Body of pancreas (tissue), 4 donors: ENCODE measurements around the gene MYOZ2. TPM values are rescaled to one million over a fixed set of nuclear protein-coding genes. Genes with fewer than 3 reads are reported as not detected.

Source experiments
- ATAC-seq: fragments of 150-250 bp; one replicate; pipeline ENCODE4 v1.9.1; 2016
- DNase-seq, 4 donors: peaks; one replicate each; pipeline ENCODE4 v3.0.0-alpha.2; 2019
- H3K27ac ChIP-seq, 4 donors: fragments of 200-600 bp; sonication (generic); 1 replicate in 3 of 4; 2 replicates in 1 of 4; pipeline versions ENCODE4 v1.5.1 to v1.6.1; 2016 to 2019; ENCODE audit warnings: mild to moderate bottlenecking in 1 of 4, mixed read lengths in 1 of 4, moderate library complexity in 1 of 4
- H3K27me3 ChIP-seq, 2 donors: fragments of 200-600 bp; sonication (generic); one replicate each; pipeline ENCODE4 v1.6.0; 2016; ENCODE audit warnings: mild to moderate bottlenecking in 1 of 2
- H3K36me3 ChIP-seq, 2 donors: fragments of 200-600 bp; sonication (generic); replicated peaks in 1 of 2; 2 replicates each; pipeline ENCODE4 v1.5.1; 2016; ENCODE audit warnings: low read depth in 2 of 2; ENCODE audit not compliant: insufficient read depth in 1 of 2
- H3K4me1 ChIP-seq: fragments of 200-600 bp; sonication (generic); one replicate; pipeline ENCODE4 v1.6.0; 2016
- H3K4me3 ChIP-seq, 2 donors: fragments of 200-600 bp; sonication (generic); 1 replicate in 1 of 2; 2 replicates in 1 of 2; pipeline ENCODE4 v1.5.1; 2016 to 2019
- H3K9me3 ChIP-seq, 3 donors: fragments of 200-600 bp; sonication (generic); 1 replicate in 2 of 3; 2 replicates in 1 of 3; pipeline ENCODE4 v1.5.1; 2016
- POLR2A ChIP-seq, 3 donors: fragments of 450-650 bp; IDR thresholded peaks; one replicate each; pipeline ENCODE4 v1.6.1; 2016; ENCODE audit warnings: antibody characterized with exemption in 3 of 3, mild to moderate bottlenecking in 2 of 3
- WGBS, 2 donors: methylation state at CpG; one replicate each; pipeline ENCODE4 v1.1.5; 2017; 5-methylcytosine and 5-hydroxymethylcytosine counted together
- intact Hi-C: fragments of 100-400 bp; cut with DNase I; formaldehyde crosslinking; loops from one replicate; pipeline ENCODE4 v1.15.1; 2023
- total RNA-seq, 2 donors: library from RNA; depleted of rRNA; stranded (reverse); fragments of >200 nt; gene quantifications; one replicate each; pipeline ENCODE4 v1.1.0, GENCODE V29; 2016
- TF ChIP-seq, protein P1 (sequence below), 7 experiments: fragments of 450-650 bp in 4 of 7; fragments of 200-600 bp in 3 of 7; sonication (generic) in 3 of 7; IDR thresholded peaks; one replicate each; pipeline ENCODE4 v1.5.1; 2016 to 2019; ENCODE audit warnings: antibody characterized with exemption in 7 of 7

MYOZ2 gene
- total RNA-seq, 2 donors from 2014 or later = not detected

DNA sequence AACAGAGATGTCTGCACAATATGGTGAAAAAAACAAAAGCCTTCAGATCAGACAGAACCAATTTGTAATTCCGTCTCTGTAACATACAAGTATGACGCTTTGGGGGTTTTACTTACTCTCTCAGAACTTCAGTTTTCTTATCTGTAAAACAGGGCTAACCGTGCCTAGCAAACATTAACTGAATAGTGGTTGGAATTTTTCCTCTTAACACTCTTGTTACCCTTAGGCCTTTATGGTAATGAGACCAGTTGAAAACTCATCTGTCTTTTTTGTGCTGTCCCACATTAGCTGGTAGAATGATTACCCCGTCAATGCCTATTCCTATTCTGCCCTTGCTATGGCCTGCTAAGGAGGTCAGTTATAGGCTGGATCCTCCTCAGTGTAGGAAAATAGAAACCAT, 4.5 kb upstream of the MYOZ2 start:
- Histone ChIP-seq H3K36me3 (no peaks in the 10 kb centered on the region), H3K9me3 (no peaks in the 10 kb centered on the region), H3K4me1 (peaks cover 20% of the 10 kb centered on the region), H3K4me3 (no peak overlapping the region), H3K27me3 (no peaks in the 10 kb centered on the region), H3K27ac (peak overlapping the region; percentile 8 to 81 (median 44))
- ATAC-seq (peak; percentile 41), DNase-seq (no peak)
- TF ChIP-seq, protein P1, sequence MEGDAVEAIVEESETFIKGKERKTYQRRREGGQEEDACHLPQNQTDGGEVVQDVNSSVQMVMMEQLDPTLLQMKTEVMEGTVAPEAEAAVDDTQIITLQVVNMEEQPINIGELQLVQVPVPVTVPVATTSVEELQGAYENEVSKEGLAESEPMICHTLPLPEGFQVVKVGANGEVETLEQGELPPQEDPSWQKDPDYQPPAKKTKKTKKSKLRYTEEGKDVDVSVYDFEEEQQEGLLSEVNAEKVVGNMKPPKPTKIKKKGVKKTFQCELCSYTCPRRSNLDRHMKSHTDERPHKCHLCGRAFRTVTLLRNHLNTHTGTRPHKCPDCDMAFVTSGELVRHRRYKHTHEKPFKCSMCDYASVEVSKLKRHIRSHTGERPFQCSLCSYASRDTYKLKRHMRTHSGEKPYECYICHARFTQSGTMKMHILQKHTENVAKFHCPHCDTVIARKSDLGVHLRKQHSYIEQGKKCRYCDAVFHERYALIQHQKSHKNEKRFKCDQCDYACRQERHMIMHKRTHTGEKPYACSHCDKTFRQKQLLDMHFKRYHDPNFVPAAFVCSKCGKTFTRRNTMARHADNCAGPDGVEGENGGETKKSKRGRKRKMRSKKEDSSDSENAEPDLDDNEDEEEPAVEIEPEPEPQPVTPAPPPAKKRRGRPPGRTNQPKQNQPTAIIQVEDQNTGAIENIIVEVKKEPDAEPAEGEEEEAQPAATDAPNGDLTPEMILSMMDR (IDR thresholded peaks at IDR 0.05) = no peak
- TF ChIP-seq POLR2A (IDR thresholded peaks at IDR 0.05) = no peak
- intact Hi-C loops = no loop called here
- WGBS, 2 donors = 21 to 31% methylated on average over 4 of the region's 4 CpGs

DNA sequence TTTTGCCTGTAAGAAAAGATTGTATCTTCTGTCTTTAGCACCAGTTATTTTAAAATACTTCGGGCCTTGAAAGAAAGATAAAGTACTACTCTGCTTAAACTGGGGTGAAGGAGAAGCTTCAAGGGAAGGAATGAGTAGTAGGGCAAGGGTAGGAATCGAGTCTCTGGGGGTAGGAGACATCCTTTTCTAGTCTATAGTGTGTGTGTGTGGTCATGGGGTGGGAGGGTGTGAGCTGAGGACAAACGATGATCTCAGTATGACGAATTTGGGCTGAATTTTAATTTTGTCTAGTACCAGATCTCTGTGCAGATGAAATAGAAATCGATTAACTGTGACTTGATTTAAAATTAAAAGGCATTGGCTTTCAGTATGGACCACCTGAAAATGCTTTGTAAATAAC, 3.3 kb upstream of the MYOZ2 start:
- Histone ChIP-seq H3K4me3 (no peak overlapping the region), H3K4me1 (peaks cover 20% of the 10 kb centered on the region), H3K9me3 (no peaks in the 10 kb centered on the region), H3K27ac (no peak overlapping the region), H3K27me3 (no peaks in the 10 kb centered on the region), H3K36me3 (no peaks in the 10 kb centered on the region)
- TF ChIP-seq, protein P1 (IDR thresholded peaks at IDR 0.05) = no peak
- TF ChIP-seq POLR2A (IDR thresholded peaks at IDR 0.05) = no peak
- WGBS, 2 donors = 79 to 86% methylated on average over 5 of the region's 5 CpGs
- ATAC-seq (no peak), DNase-seq (no peak)
- intact Hi-C loops = no loop called here

DNA sequence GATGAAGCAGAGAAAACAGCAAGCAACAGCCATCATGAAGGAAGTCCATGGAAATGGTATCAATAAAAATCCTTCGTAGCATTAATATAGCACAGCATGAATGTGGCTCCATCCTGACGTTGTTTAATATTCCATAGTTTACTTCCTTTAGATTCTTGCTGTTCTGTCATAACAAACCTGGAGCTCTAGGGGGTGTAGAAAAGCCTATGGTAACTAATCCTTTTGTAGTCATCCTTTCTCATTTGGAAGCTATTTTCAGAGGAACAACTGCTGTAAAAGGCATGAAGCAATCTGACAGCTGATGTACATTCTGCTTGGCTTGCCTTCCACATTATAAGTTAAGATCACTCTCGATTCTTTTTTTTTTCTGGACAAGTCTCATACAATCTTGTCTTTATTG, 914 bp downstream of the MYOZ2 start:
- Histone ChIP-seq H3K27me3 (no peaks in the 10 kb centered on the region), H3K4me3 (no peak overlapping the region), H3K36me3 (no peaks in the 10 kb centered on the region), H3K4me1 (peaks cover 16% of the 10 kb centered on the region), H3K9me3 (no peaks in the 10 kb centered on the region), H3K27ac (no peak overlapping the region)
- no peak for TF ChIP-seq POLR2A (IDR thresholded peaks at IDR 0.05)
- TF ChIP-seq, protein P1 (IDR thresholded peaks at IDR 0.05) = peak in 1 of 7 experiments; percentile 4
- no peak for DNase-seq
- ATAC-seq = no peak
- 56 to 64% methylated on average over 3 of the region's 3 CpGs for WGBS, 2 donors
- intact Hi-C loops = no loop called here

DNA sequence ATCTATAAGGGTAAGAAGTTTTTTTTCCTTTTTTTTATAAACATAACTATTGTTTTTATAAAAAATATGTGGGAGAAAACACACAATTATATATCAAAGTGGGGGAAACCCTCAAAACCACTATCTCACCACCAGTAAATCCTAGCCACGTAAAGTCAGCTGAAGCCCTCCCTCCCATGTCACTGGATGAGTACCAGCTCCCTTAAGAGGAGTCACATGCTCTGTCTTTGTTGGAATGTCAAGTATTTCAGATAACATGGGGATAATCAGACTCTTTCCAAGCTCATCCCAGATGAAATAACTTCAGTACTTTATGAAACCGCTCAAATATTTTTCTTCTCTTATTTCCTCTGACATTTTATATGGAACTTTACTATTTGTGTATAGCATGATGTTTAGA, 2.4 kb downstream of the MYOZ2 start:
- Histone ChIP-seq H3K27me3 (no peaks in the 10 kb centered on the region), H3K4me1 (peaks cover 10% of the 10 kb centered on the region), H3K4me3 (no peak overlapping the region), H3K9me3 (no peaks in the 10 kb centered on the region), H3K36me3 (no peaks in the 10 kb centered on the region), H3K27ac (no peak overlapping the region)
- ATAC-seq = no peak
- TF ChIP-seq, protein P1 (IDR thresholded peaks at IDR 0.05) = no peak
- no peak for TF ChIP-seq POLR2A (IDR thresholded peaks at IDR 0.05)
- intact Hi-C loops = no loop called here
- WGBS, 2 donors = 60 to 66% methylated on average over 2 of the region's 2 CpGs
- no peak for DNase-seq

DNA sequence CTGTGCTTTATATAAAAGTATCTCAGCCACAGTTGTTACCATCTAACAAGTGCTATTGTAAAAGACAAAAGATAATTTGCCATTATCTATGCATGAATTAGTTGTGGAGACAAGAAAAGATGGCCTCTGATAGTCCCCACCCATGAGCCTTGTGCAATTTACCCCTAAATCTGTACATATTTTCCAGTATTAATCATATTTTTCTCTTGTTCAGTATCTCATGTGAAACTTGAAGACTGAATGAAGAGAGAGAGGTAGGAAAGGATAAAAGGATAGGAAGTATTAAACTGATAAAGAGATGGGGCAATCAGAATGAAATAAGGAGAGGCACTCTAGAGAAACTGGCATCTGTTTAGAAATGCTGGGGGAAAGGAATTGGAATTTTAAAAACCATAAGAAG, 3.7 kb downstream of the MYOZ2 start:
- no peak overlapping the region for H3K4me3 ChIP-seq
- intact Hi-C loops = no loop called here
- no peaks in the 10 kb centered on the region for H3K27me3 ChIP-seq
- H3K4me1 ChIP-seq = peaks cover 10% of the 10 kb centered on the region
- no peak for DNase-seq
- TF ChIP-seq, protein P1 (IDR thresholded peaks at IDR 0.05) = no peak
- no peak for TF ChIP-seq POLR2A (IDR thresholded peaks at IDR 0.05)
- no peaks in the 10 kb centered on the region for H3K36me3 ChIP-seq
- H3K27ac ChIP-seq = peak overlapping the region in 3 of 4 donors; percentile 20 to 77 (median 63)
- no peak for ATAC-seq
- no peaks in the 10 kb centered on the region for H3K9me3 ChIP-seq
